A549 (cell line): ENCODE data around the gene NAIP.
"Not testable (repeated sequence)": the region's sequence is repeated elsewhere in the genome, so short reads cannot be mapped to it uniquely, and the experiment has no call there.

Experiments used
- BHLHE40 ChIP-seq: IDR thresholded peaks from 2 replicates; pipeline ENCODE4 v1.6.1; 2012; ENCODE audit warnings: low read depth, low read length, inconsistent platforms
- CBX2 ChIP-seq: fragments of 200-600 bp; sonication (generic); IDR thresholded peaks from 2 replicates; pipeline ENCODE4 v1.6.1; 2016; ENCODE audit warnings: low read depth, mild to moderate bottlenecking, borderline replicate concordance
- CBX8 ChIP-seq: fragments of 200-600 bp; sonication (generic); IDR thresholded peaks from 2 replicates; pipeline ENCODE4 v1.6.1; 2016
- CEBPB ChIP-seq, 2 experiments: fragments of >200 bp in 1 of 2; sonication (Bioruptor Twin) in 1 of 2; formaldehyde crosslinking in 1 of 2; IDR thresholded peaks; 2 replicates each; pipeline ENCODE4 v1.6.1; 2012 to 2016
- E2F6 ChIP-seq: IDR thresholded peaks from 2 replicates; pipeline ENCODE4 v1.6.1; 2012; ENCODE audit warnings: low read depth, borderline replicate concordance
- GATA3 ChIP-seq: IDR thresholded peaks from 2 replicates; pipeline ENCODE4 v1.6.1; 2012; ENCODE audit warnings: borderline replicate concordance
- JUNB ChIP-seq: fragments of >200 bp; sonication (Bioruptor Twin); formaldehyde crosslinking; IDR thresholded peaks from 2 replicates; pipeline ENCODE4 v1.6.1; 2016
- NPAS2 ChIP-seq: fragments of 250-450 bp; sonication (Bioruptor Pico); IDR thresholded peaks from 2 replicates; pipeline ENCODE4 v1.8.0; 2022; ENCODE audit warnings: mild to moderate bottlenecking, moderate library complexity, borderline replicate concordance
- NR3C1 ChIP-seq: fragments of >200 bp; sonication (Bioruptor Twin); formaldehyde crosslinking; IDR thresholded peaks from 3 replicates; pipeline ENCODE4 v1.6.1; 2017
- POLR2A ChIP-seq: IDR thresholded peaks from 2 replicates; pipeline ENCODE4 v1.6.1; 2012; ENCODE audit warnings: mild to moderate bottlenecking, low read length
- POLR2AphosphoS2 ChIP-seq: conservative IDR thresholded peaks from 2 replicates; pipeline ENCODE4 v1.6.1; 2012; ENCODE audit warnings: low read length, improper control_type of control experiment, inconsistent platforms
- REST ChIP-seq: fragments of 200-600 bp; sonication (generic); IDR thresholded peaks from 2 replicates; pipeline ENCODE4 v1.6.1; 2016; ENCODE audit warnings: antibody characterized with exemption, mild to moderate bottlenecking, moderate library complexity
- RNF2 ChIP-seq: fragments of 200-600 bp; sonication (generic); IDR thresholded peaks from 2 replicates; pipeline ENCODE4 v1.6.1; 2016; ENCODE audit warnings: low read depth, mild to moderate bottlenecking, antibody characterized with exemption, moderate library complexity, borderline replicate concordance
- TF ChIP-seq, protein P1 (sequence below): fragments of >200 bp; sonication (Bioruptor Twin); formaldehyde crosslinking; IDR thresholded peaks from 3 replicates; pipeline ENCODE4 v1.5.1; 2016

DNA sequence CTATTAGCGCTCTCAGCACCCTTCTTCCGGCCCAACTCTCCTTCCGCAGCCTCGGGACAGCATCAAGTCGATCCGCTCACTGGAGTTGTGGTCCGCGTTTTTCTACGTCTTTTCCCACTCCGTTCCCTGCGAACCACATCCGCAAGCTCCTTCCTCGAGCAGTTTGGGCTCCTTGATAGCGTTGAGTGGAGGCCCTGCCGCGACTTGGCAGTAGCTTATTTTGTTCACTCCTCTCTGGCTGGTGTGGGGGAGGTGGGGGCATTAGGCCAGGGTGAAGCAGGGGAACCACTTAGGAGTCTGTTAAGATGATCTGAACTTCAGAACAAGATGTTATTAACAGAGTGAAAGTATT lies 100.0 kb downstream of the NAIP start:
- TF ChIP-seq, protein P1, sequence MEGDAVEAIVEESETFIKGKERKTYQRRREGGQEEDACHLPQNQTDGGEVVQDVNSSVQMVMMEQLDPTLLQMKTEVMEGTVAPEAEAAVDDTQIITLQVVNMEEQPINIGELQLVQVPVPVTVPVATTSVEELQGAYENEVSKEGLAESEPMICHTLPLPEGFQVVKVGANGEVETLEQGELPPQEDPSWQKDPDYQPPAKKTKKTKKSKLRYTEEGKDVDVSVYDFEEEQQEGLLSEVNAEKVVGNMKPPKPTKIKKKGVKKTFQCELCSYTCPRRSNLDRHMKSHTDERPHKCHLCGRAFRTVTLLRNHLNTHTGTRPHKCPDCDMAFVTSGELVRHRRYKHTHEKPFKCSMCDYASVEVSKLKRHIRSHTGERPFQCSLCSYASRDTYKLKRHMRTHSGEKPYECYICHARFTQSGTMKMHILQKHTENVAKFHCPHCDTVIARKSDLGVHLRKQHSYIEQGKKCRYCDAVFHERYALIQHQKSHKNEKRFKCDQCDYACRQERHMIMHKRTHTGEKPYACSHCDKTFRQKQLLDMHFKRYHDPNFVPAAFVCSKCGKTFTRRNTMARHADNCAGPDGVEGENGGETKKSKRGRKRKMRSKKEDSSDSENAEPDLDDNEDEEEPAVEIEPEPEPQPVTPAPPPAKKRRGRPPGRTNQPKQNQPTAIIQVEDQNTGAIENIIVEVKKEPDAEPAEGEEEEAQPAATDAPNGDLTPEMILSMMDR = not testable (repeated sequence)
- not testable (repeated sequence) for TF ChIP-seq BHLHE40; CBX2; RNF2; JUNB; CBX8; E2F6; REST; NR3C1; NPAS2; GATA3; POLR2AphosphoS2; CEBPB (IDR thresholded peaks at IDR 0.05); POLR2A
